OCI-LY3 (cell line): ENCODE measurements around the gene ZNF675.

Experiments
- CTCF ChIP-seq: fragments of 200-600, 300-600 bp; sonication (generic); IDR thresholded peaks from 2 replicates; pipeline ENCODE4 v1.5.1; 2014; ENCODE audit warnings: antibody characterized with exemption, low read length, low read depth
- EZH2phosphoT487 ChIP-seq: fragments of 200-600 bp; shearing (Covaris generic); IDR thresholded peaks from 2 replicates; pipeline ENCODE4 v1.6.1; 2018; ENCODE audit warnings: antibody characterized with exemption, mixed run types, low read depth

GRCh38 chr19:23718802-23719201 lies 31.8 kb upstream of the ZNF675 start:
- TF ChIP-seq CTCF (no peak), EZH2phosphoT487 (no peak)
